ENCODE results near the gene CD1C. TPM values are rescaled to one million over a fixed set of nuclear protein-coding genes. Genes with fewer than 3 reads are reported as not detected.
"Not testable (repeated sequence)": the region's sequence is repeated elsewhere in the genome, so short reads cannot be mapped to it uniquely, and the experiment has no call there.

The CD1C gene
- total and polyA plus RNA-seq, 2 donors from 2014 or later, result 0.45 to 4.8 TPM

- intact Hi-C loops (cut with DNase I), result no loop called here
- Histone ChIP-seq H3K9me3 (ENCODE audit: control insufficient read depth in 2 of 3, insufficient read depth in 1 of 3, low read length in 3 of 3) (no peaks in the 10 kb centered on the region), H3K9ac (ENCODE audit: low read length in 3 of 3) (no peak overlapping the region), H3K27ac (ENCODE audit: low read depth in 2 of 2, low read length in 2 of 2) (no peak overlapping the region), H3K27me3 (ENCODE audit: control insufficient read depth, insufficient read depth, low read length) (no peaks in the 10 kb centered on the region), H3K4me1 (ENCODE audit: control insufficient read depth in 2 of 3, insufficient read depth in 2 of 3, low read depth in 1 of 3, low read length in 3 of 3) (no peaks in the 10 kb centered on the region), H3K36me3 (ENCODE audit: control insufficient read depth in 2 of 3, insufficient read depth in 3 of 3, low read length in 3 of 3) (no peaks in the 10 kb centered on the region), H3K4me3 (ENCODE audit: low read length in 3 of 3) (no peak overlapping the region)
- FAIRE-seq (no peak), DNase-seq (no peak)
- TF ChIP-seq, protein P1, sequence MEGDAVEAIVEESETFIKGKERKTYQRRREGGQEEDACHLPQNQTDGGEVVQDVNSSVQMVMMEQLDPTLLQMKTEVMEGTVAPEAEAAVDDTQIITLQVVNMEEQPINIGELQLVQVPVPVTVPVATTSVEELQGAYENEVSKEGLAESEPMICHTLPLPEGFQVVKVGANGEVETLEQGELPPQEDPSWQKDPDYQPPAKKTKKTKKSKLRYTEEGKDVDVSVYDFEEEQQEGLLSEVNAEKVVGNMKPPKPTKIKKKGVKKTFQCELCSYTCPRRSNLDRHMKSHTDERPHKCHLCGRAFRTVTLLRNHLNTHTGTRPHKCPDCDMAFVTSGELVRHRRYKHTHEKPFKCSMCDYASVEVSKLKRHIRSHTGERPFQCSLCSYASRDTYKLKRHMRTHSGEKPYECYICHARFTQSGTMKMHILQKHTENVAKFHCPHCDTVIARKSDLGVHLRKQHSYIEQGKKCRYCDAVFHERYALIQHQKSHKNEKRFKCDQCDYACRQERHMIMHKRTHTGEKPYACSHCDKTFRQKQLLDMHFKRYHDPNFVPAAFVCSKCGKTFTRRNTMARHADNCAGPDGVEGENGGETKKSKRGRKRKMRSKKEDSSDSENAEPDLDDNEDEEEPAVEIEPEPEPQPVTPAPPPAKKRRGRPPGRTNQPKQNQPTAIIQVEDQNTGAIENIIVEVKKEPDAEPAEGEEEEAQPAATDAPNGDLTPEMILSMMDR (IDR thresholded peaks at IDR 0.05; ENCODE audit: borderline replicate concordance, extremely low read depth, insufficient read depth), result no peak
Observed at GRCh38 chr1:158257888-158258287, 31.8 kb upstream of the CD1C start.

DNA sequence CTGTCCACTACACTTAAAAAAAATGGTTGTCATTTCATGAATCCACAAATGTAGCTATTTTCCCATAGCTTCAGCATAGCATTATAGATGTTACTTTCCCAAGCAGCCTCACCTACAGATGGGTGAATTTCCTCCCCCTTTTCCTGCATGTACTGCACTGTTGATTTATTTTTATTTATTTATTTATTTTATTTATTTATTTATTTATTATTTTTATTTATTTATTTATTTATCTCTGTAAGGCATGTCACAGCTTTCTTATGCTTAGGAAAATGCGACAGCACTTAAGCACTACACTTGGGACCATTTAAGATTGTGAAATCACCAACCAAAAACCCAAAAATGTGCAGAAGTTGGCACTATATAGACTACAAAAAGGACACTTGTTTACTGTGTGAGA is 30.6 kb upstream of the CD1C start:
- Histone ChIP-seq H3K9me3 (ENCODE audit: control insufficient read depth in 2 of 3, insufficient read depth in 1 of 3, low read length in 3 of 3) (no peaks in the 10 kb centered on the region), H3K27ac (ENCODE audit: low read depth in 2 of 2, low read length in 2 of 2) (no peak overlapping the region), H3K27me3 (ENCODE audit: control insufficient read depth, insufficient read depth, low read length) (no peaks in the 10 kb centered on the region), H3K9ac (ENCODE audit: low read length in 3 of 3) (no peak overlapping the region), H3K36me3 (ENCODE audit: control insufficient read depth in 2 of 3, insufficient read depth in 3 of 3, low read length in 3 of 3) (no peaks in the 10 kb centered on the region), H3K4me1 (ENCODE audit: control insufficient read depth in 2 of 3, insufficient read depth in 2 of 3, low read depth in 1 of 3, low read length in 3 of 3) (no peaks in the 10 kb centered on the region), H3K4me3 (ENCODE audit: low read length in 3 of 3) (no peak overlapping the region)
- DNase-seq (no peak), FAIRE-seq (no peak)
- intact Hi-C loops (cut with DNase I), result no loop called here
- TF ChIP-seq, protein P1 (IDR thresholded peaks at IDR 0.05; ENCODE audit: borderline replicate concordance, extremely low read depth, insufficient read depth), result no peak

DNA sequence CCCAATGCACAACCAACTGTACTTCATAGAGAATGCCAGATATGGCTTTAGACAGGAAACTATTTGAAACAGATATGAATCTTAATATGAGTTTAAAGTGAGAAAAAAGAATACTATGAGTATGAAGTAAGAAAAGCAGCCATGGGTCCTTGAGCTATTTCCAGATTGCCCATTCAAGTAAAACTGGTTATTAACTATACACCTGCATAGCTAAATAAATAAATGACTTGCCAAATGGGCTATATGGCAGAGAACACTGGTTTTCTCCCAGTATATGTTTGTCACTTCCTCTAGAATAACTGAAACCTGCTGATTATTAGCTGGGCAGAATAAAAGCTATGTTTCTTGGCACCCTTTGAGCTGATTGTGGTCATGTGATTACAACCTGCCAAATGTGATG is 17.0 kb upstream of the CD1C start:
- H3K9me3 ChIP-seq (ENCODE audit: control insufficient read depth in 2 of 3, insufficient read depth in 1 of 3, low read length in 3 of 3), result no peaks in the 10 kb centered on the region
- no peak for DNase-seq
- intact Hi-C loops (cut with DNase I), result no loop called here
- H3K4me1 ChIP-seq (ENCODE audit: control insufficient read depth in 2 of 3, insufficient read depth in 2 of 3, low read depth in 1 of 3, low read length in 3 of 3), result no peaks in the 10 kb centered on the region
- H3K36me3 ChIP-seq (ENCODE audit: control insufficient read depth in 2 of 3, insufficient read depth in 3 of 3, low read length in 3 of 3), result no peaks in the 10 kb centered on the region
- H3K4me3 ChIP-seq (ENCODE audit: low read length in 3 of 3), result no peak overlapping the region
- H3K27me3 ChIP-seq (ENCODE audit: control insufficient read depth, insufficient read depth, low read length), result no peaks in the 10 kb centered on the region
- H3K27ac ChIP-seq (ENCODE audit: low read depth in 2 of 2, low read length in 2 of 2), result no peak overlapping the region
- H3K9ac ChIP-seq (ENCODE audit: low read length in 3 of 3), result no peak overlapping the region
- TF ChIP-seq, protein P1 (IDR thresholded peaks at IDR 0.05; ENCODE audit: borderline replicate concordance, extremely low read depth, insufficient read depth), result no peak
- no peak for FAIRE-seq

DNA sequence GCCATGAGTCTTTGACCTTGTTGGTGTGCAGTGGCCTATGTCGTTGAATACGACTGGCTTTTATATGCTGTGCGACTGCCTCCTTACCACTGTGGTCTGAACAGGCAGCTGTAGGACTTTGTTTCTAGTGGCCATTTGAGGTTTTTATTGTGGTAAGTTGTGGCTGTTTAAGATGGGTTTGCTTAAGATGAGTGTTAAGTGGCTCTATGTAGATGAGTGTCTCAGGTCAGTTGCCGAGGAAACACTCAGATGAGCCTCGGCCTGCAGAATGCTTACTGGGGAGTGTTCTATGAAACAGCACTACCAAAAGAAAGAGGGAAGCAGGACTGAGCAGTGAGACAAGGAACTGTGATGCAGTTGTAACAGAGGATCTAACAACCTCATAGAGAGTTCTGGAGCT is 14.9 kb upstream of the CD1C start:
- TF ChIP-seq, protein P1 (IDR thresholded peaks at IDR 0.05; ENCODE audit: borderline replicate concordance, extremely low read depth, insufficient read depth), result no peak
- H3K4me3 ChIP-seq (ENCODE audit: low read length in 3 of 3), result no peak overlapping the region
- no peaks in the 10 kb centered on the region for H3K27me3 ChIP-seq (ENCODE audit: control insufficient read depth, insufficient read depth, low read length)
- intact Hi-C loops (cut with DNase I), result no loop called here
- FAIRE-seq, result no peak
- no peaks in the 10 kb centered on the region for H3K36me3 ChIP-seq (ENCODE audit: control insufficient read depth in 2 of 3, insufficient read depth in 3 of 3, low read length in 3 of 3)
- no peak overlapping the region for H3K27ac ChIP-seq (ENCODE audit: low read depth in 2 of 2, low read length in 2 of 2)
- no peak for DNase-seq
- H3K4me1 ChIP-seq (ENCODE audit: control insufficient read depth in 2 of 3, insufficient read depth in 2 of 3, low read depth in 1 of 3, low read length in 3 of 3), result no peaks in the 10 kb centered on the region
- no peaks in the 10 kb centered on the region for H3K9me3 ChIP-seq (ENCODE audit: control insufficient read depth in 2 of 3, insufficient read depth in 1 of 3, low read length in 3 of 3)
- H3K9ac ChIP-seq (ENCODE audit: low read length in 3 of 3), result no peak overlapping the region

- H3K4me1 ChIP-seq (ENCODE audit: control insufficient read depth in 2 of 3, insufficient read depth in 2 of 3, low read depth in 1 of 3, low read length in 3 of 3); H3K27me3 ChIP-seq (ENCODE audit: control insufficient read depth, insufficient read depth, low read length); H3K36me3 ChIP-seq (ENCODE audit: control insufficient read depth in 2 of 3, insufficient read depth in 3 of 3, low read length in 3 of 3); H3K27ac ChIP-seq (ENCODE audit: low read depth in 2 of 2, low read length in 2 of 2); H3K9me3 ChIP-seq (ENCODE audit: control insufficient read depth in 2 of 3, insufficient read depth in 1 of 3, low read length in 3 of 3); H3K9ac ChIP-seq (ENCODE audit: low read length in 3 of 3); intact Hi-C loops (cut with DNase I); DNase-seq; FAIRE-seq; H3K4me3 ChIP-seq (ENCODE audit: low read length in 3 of 3): not testable (repeated sequence)
Observed at GRCh38 chr1:158282421-158282820, 7.3 kb upstream of the CD1C start.

All from kidney (tissue), 14 donors.